Loucy (cell line): ENCODE results near the gene ERP44.
"Not testable (repeated sequence)": the region's sequence is repeated elsewhere in the genome, so short reads cannot be mapped to it uniquely, and the experiment has no call there.

Experiments used
- H2AFZ ChIP-seq: fragments of 200-600 bp; sonication (generic); 2 replicates; pipeline ENCODE4 v1.6.0; 2016; ENCODE audit warnings: antibody characterized with exemption, mild to moderate bottlenecking, low read length, moderate library complexity
- H3F3A ChIP-seq: fragments of 200-600 bp; 2 replicates; pipeline ENCODE4 v1.6.0; 2016; ENCODE audit warnings: antibody characterized with exemption, low read depth, mild to moderate bottlenecking
- H3K27me3 ChIP-seq: fragments of 200-600 bp; sonication (generic); 2 replicates; pipeline ENCODE4 v1.6.1; 2014; ENCODE audit warnings: low read length, mild to moderate bottlenecking; ENCODE audit not compliant: insufficient read depth, poor library complexity, severe bottlenecking
- H3K36me3 ChIP-seq: fragments of 200-600 bp; sonication (generic); 2 replicates; pipeline ENCODE4 v1.6.1; 2016; ENCODE audit warnings: low read length; ENCODE audit not compliant: insufficient read depth
- H3K4me1 ChIP-seq: fragments of 200-600 bp; sonication (generic); 2 replicates; pipeline ENCODE4 v1.5.1; 2014; ENCODE audit warnings: low read length, mild to moderate bottlenecking; ENCODE audit not compliant: insufficient read depth, poor library complexity, severe bottlenecking
- H3K4me2 ChIP-seq: fragments of 200-600 bp; sonication (generic); 2 replicates; pipeline ENCODE4 v1.6.0; 2014; ENCODE audit warnings: antibody characterized with exemption, low read length, low read depth, mild to moderate bottlenecking; ENCODE audit not compliant: poor library complexity, severe bottlenecking
- H3K4me3 ChIP-seq: fragments of 200-600 bp; sonication (generic); 2 replicates; pipeline ENCODE4 v1.5.1; 2014; ENCODE audit warnings: low read length, mild to moderate bottlenecking, mixed read lengths; ENCODE audit not compliant: poor library complexity, severe bottlenecking
- H3K79me2 ChIP-seq: fragments of 200-600 bp; sonication (generic); 2 replicates; pipeline ENCODE4 v1.6.1; 2014; ENCODE audit warnings: low read length; ENCODE audit not compliant: insufficient read depth
- H3K9ac ChIP-seq: fragments of 200-600 bp; sonication (generic); 2 replicates; pipeline ENCODE4 v1.6.0; 2014; ENCODE audit warnings: mild to moderate bottlenecking, low read depth, low read length, moderate library complexity; ENCODE audit not compliant: poor library complexity, severe bottlenecking
- H3K9me2 ChIP-seq: fragments of 200-600 bp; sonication (generic); replicated peaks from 2 replicates; pipeline ENCODE4 v1.6.1; 2016; ENCODE audit warnings: low read depth, low read length, mixed read lengths
- H3K9me3 ChIP-seq: fragments of 200-600 bp; sonication (generic); 2 replicates; pipeline ENCODE4 v1.6.1; 2014; ENCODE audit warnings: mild to moderate bottlenecking, antibody characterized with exemption, low read length, low read depth; ENCODE audit not compliant: insufficient read depth
- H4K20me1 ChIP-seq: fragments of 200-600 bp; sonication (generic); 2 replicates; pipeline ENCODE4 v1.6.0; 2014; ENCODE audit warnings: antibody characterized with exemption, low read length, mild to moderate bottlenecking; ENCODE audit not compliant: insufficient read depth, poor library complexity, severe bottlenecking
- CTCF ChIP-seq: fragments of 200-600 bp; sonication (generic); conservative IDR thresholded peaks from 2 replicates; pipeline ENCODE4 v1.5.1; 2014; ENCODE audit warnings: mild to moderate bottlenecking, antibody characterized with exemption, low read length
- EZH2phosphoT487 ChIP-seq: fragments of 200-600 bp; IDR thresholded peaks from 2 replicates; pipeline ENCODE4 v1.6.1; 2018; ENCODE audit warnings: antibody characterized with exemption, mild to moderate bottlenecking, moderate library complexity, borderline replicate concordance

The ERP44 gene

GRCh38 chr9:100098046-100098886, 534 bp downstream of the ERP44 start:
- peak overlapping the region; percentile 65 for H2AFZ ChIP-seq
- peaks cover 41% of the 10 kb centered on the region for H3K4me1 ChIP-seq
- peak overlapping the region; percentile 84 for H3K4me2 ChIP-seq
- H3K79me2 ChIP-seq = peaks cover 68% of the 10 kb centered on the region
- no peaks in the 10 kb centered on the region for H3K9me2 ChIP-seq
- TF ChIP-seq CTCF (no peak), EZH2phosphoT487 (no peak)
- no peaks in the 10 kb centered on the region for H3F3A ChIP-seq
- H4K20me1 ChIP-seq = peaks cover 40% of the 10 kb centered on the region
- H3K9me3 ChIP-seq = no peaks in the 10 kb centered on the region
- no peaks in the 10 kb centered on the region for H3K27me3 ChIP-seq
- peak overlapping the region; percentile 91 for H3K4me3 ChIP-seq
- H3K36me3 ChIP-seq = no peaks in the 10 kb centered on the region
- H3K9ac ChIP-seq = peak overlapping the region; percentile 92

GRCh38 chr9:100096378-100096916, 2.4 kb downstream of the ERP44 start:
- Histone ChIP-seq H3K4me2 (peak overlapping the region; percentile 84), H3K79me2 (peaks cover 84% of the 10 kb centered on the region), H3K36me3 (no peaks in the 10 kb centered on the region), H3K4me1 (peaks cover 48% of the 10 kb centered on the region), H3K27me3 (no peaks in the 10 kb centered on the region), H3K9me3 (no peaks in the 10 kb centered on the region), H2AFZ (no peak overlapping the region), H3K4me3 (peak overlapping the region; percentile 91), H4K20me1 (peaks cover 58% of the 10 kb centered on the region), H3F3A (no peaks in the 10 kb centered on the region), H3K9me2 (no peaks in the 10 kb centered on the region), H3K9ac (peak overlapping the region; percentile 92)
- TF ChIP-seq CTCF (no peak), EZH2phosphoT487 (no peak)

- H3K9me2 ChIP-seq, H3F3A ChIP-seq, H3K9me3 ChIP-seq, H3K27me3 ChIP-seq, H3K4me3 ChIP-seq, H3K9ac ChIP-seq, H2AFZ ChIP-seq, H3K36me3 ChIP-seq: not testable (repeated sequence)
- Histone ChIP-seq H3K4me1 (peaks cover 46% of the 10 kb centered on the region), H3K79me2 (peaks cover 90% of the 10 kb centered on the region), H4K20me1 (peaks cover 70% of the 10 kb centered on the region), H3K4me2 (peak overlapping the region; percentile 46)
These were observed 4.4 kb downstream of the ERP44 start for GRCh38 chr9:100094411-100094810.
